ENCODE results near the gene NEU4. TPM values are rescaled to one million over a fixed set of nuclear protein-coding genes. Genes with fewer than 3 reads are reported as not detected.
A peak's percentile ranks its signal among the peaks of the same experiment; 100 is the strongest.

NEU4 gene
- total RNA-seq, 1 donor from 2014 or later = not detected

- Histone ChIP-seq H3K27me3 (ENCODE audit: control insufficient read depth, insufficient read depth, low read length) (no peaks in the 10 kb centered on the region), H3K4me3 (ENCODE audit: low read depth, low read length) (no peak overlapping the region), H3K36me3 (ENCODE audit: control insufficient read depth, insufficient read depth, low read length) (no peaks in the 10 kb centered on the region)
- DNase-seq (ENCODE audit: low read depth) = peak; percentile 53
- TF ChIP-seq CTCF (IDR thresholded peaks at IDR 0.05; ENCODE audit: insufficient read depth, low read length, severe bottlenecking) = no peak
- no peak for FAIRE-seq
These were observed 34.4 kb upstream of the NEU4 start for GRCh38 chr2:241774419-241775222.

- FAIRE-seq = no peak
- no peak for TF ChIP-seq CTCF (IDR thresholded peaks at IDR 0.05; ENCODE audit: insufficient read depth, low read length, severe bottlenecking)
- no peak for DNase-seq (ENCODE audit: low read depth)
- Histone ChIP-seq H3K27me3 (ENCODE audit: control insufficient read depth, insufficient read depth, low read length) (no peaks in the 10 kb centered on the region), H3K4me3 (ENCODE audit: low read depth, low read length) (no peak overlapping the region), H3K36me3 (ENCODE audit: control insufficient read depth, insufficient read depth, low read length) (no peaks in the 10 kb centered on the region)
These were observed 33.5 kb upstream of the NEU4 start for GRCh38 chr2:241775223-241776177.

- no peak for TF ChIP-seq CTCF (IDR thresholded peaks at IDR 0.05; ENCODE audit: insufficient read depth, low read length, severe bottlenecking)
- H3K4me3 ChIP-seq (ENCODE audit: low read depth, low read length) = no peak within 1 kb of the TSS
- no peak for FAIRE-seq
- no peaks in the 10 kb centered on the region for H3K36me3 ChIP-seq (ENCODE audit: control insufficient read depth, insufficient read depth, low read length)
- DNase-seq (ENCODE audit: low read depth) = no peak
- no peaks in the 10 kb centered on the region for H3K27me3 ChIP-seq (ENCODE audit: control insufficient read depth, insufficient read depth, low read length)
These were observed 32.4 kb upstream of the NEU4 start, which contains the start of gene GAL3ST2 for GRCh38 chr2:241776336-241777169. TSS of gene GAL3ST2 (plus strand) at chr2:241776822. CDS start at chr2:241776956, 134 bp downstream.

- FAIRE-seq = no peak
- Histone ChIP-seq H3K27me3 (ENCODE audit: control insufficient read depth, insufficient read depth, low read length) (no peaks in the 10 kb centered on the region), H3K36me3 (ENCODE audit: control insufficient read depth, insufficient read depth, low read length) (no peaks in the 10 kb centered on the region), H3K4me3 (ENCODE audit: low read depth, low read length) (no peak overlapping the region)
- DNase-seq (ENCODE audit: low read depth) = no peak
- TF ChIP-seq CTCF (IDR thresholded peaks at IDR 0.05; ENCODE audit: insufficient read depth, low read length, severe bottlenecking) = no peak
These were observed 31.8 kb upstream of the NEU4 start for GRCh38 chr2:241777170-241777685.

All from bronchial epithelial cell (primary cell).